ENCODE data around the gene UCHL3. TPM values are rescaled to one million over a fixed set of nuclear protein-coding genes. Genes with fewer than 3 reads are reported as not detected.

The UCHL3 gene
- total RNA-seq, 1 experiment from 2014 or later, result 50.0 TPM

DNA sequence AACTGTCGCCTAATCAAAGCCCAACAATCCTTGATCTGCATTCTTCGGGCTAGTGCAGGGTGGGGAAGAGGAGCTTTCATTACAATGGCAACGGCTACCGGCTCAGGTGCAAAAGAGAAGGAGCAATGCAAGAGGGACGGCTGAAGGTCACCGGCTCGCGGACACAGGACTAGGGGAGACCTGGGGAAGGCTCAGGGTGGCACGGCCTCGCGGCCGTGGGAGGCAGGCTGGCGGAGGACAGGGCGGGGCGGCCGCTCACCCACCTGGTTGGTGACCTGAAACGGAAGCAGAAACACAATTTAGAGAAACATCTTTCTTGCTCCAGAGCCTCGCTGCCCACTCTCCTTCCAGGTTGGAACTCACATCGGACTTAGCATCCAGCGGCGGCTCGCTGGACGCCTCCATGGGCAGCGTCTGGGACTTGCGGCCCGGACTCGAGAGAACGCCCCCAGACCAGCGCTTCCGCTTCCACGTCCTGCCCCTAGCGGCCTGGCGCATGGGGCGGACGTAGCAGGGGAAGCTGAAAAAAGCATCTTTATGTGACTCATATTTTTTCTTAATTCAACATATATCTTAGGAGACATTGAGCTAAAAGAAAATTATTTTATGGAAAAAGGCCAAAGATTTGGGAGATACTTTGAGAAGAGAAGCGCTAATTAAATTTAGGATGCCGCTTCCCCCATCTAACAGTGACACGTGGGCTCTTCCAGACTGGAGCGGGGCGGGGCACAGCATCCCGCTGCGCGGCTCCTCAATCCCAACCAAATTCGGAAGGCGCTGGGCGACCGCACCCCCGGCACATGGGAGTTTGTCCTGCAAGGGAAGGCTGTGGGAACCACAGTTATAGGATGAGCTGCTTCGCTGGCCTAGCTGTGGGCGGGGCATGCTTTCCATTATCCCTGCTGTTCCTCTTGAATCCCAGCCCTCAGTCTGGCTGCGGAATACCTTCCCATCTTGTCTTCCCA, 11.9 kb upstream of the UCHL3 start, which contains the start of gene COMMD6:
TSS of gene COMMD6 (minus strand) at position 441 of the 965 bp plus-strand sequence. CDS start at position 405, 36 bp downstream.
- H3K9ac ChIP-seq (ENCODE audit: low read length), result peak within 1 kb of the TSS; percentile 86
- H3K79me2 ChIP-seq (ENCODE audit: low read length), result peaks cover 22% of the 10 kb centered on the region
- peaks cover 2% of the 10 kb centered on the region; the same call in 1 of the 2 replicates for H3K36me3 ChIP-seq (ENCODE audit: low read depth, low read length)
- intact Hi-C loops (cut with micrococcal nuclease), result no loop called here
- CTCF ChIA-PET, result interaction anchor here (0.5 kb wide), 1 partner anchor 55 kb away, joined by 3 read pairs; no protein-coding TSS in a partner anchor
- no peaks in the 10 kb centered on the region for H3K27me3 ChIP-seq (ENCODE audit: low read length)
- no peaks in the 10 kb centered on the region for H3F3A ChIP-seq (ENCODE audit: low read length, unreplicated experiment)
- POLR2A ChIA-PET (ENCODE audit: unreplicated experiment), result interaction anchor here (0.8 kb wide), 1 partner anchor 13 kb away, joined by 4 read pairs; no protein-coding TSS in a partner anchor
- peak within 1 kb of the TSS; percentile 34 for H3K27ac ChIP-seq (ENCODE audit: low read length)
- H3K9me2 ChIP-seq (replicated peaks; ENCODE audit: low read length), result no peaks in the 10 kb centered on the region
- TF ChIP-seq EZH2 (IDR thresholded peaks at IDR 0.05; ENCODE audit: low read length, unreplicated experiment), result no peak
- TF ChIP-seq, protein P1, sequence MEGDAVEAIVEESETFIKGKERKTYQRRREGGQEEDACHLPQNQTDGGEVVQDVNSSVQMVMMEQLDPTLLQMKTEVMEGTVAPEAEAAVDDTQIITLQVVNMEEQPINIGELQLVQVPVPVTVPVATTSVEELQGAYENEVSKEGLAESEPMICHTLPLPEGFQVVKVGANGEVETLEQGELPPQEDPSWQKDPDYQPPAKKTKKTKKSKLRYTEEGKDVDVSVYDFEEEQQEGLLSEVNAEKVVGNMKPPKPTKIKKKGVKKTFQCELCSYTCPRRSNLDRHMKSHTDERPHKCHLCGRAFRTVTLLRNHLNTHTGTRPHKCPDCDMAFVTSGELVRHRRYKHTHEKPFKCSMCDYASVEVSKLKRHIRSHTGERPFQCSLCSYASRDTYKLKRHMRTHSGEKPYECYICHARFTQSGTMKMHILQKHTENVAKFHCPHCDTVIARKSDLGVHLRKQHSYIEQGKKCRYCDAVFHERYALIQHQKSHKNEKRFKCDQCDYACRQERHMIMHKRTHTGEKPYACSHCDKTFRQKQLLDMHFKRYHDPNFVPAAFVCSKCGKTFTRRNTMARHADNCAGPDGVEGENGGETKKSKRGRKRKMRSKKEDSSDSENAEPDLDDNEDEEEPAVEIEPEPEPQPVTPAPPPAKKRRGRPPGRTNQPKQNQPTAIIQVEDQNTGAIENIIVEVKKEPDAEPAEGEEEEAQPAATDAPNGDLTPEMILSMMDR (conservative IDR thresholded peaks at IDR 0.05; ENCODE audit: low read depth, low read length), result no peak
- TF ChIP-seq EZH2phosphoT487 (IDR thresholded peaks at IDR 0.05; ENCODE audit: borderline replicate concordance, low read length), result no peak
- no peaks in the 10 kb centered on the region for H4K20me1 ChIP-seq (ENCODE audit: low read length)
- H3K9me3 ChIP-seq (ENCODE audit: low read length), result no peaks in the 10 kb centered on the region
- H2AFZ ChIP-seq (ENCODE audit: low read length), result peak within 1 kb of the TSS; percentile 83
- peak within 1 kb of the TSS; percentile 96 for H3K4me3 ChIP-seq (ENCODE audit: low read length)
- peak; percentile 84 for DNase-seq
- BruUV-seq (replicated peaks), result TSS peak; percentile 73
- peak; percentile 96 for ATAC-seq
- peak within 1 kb of the TSS; percentile 83 for H3K4me2 ChIP-seq (ENCODE audit: low read length)
- peaks cover 12% of the 10 kb centered on the region for H3K4me1 ChIP-seq (ENCODE audit: insufficient read depth, low read length)

DNA sequence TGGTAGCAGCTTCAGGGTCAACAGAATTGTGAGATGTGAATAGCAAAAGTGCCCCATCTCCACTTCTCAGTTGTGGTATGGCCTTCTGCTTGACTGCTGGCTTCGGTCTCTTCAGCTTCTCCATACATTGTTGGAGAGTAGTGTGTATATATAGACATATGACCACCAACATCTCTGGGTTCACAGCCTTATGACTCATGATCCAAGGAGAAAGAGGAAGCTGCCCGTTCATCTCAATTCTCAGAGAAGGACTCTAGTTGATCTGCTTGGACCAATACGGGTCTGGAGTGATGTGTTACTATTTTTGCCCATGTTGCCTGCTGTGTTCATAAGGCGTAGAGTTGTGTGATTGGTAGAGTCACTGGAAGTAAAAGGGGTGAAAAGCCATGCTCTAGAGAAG, 8.3 kb upstream of the UCHL3 start:
- Histone ChIP-seq H4K20me1 (ENCODE audit: low read length) (no peaks in the 10 kb centered on the region), H3K9me3 (ENCODE audit: low read length) (no peaks in the 10 kb centered on the region), H3K4me2 (ENCODE audit: low read length) (no peak overlapping the region), H3K36me3 (ENCODE audit: low read depth, low read length) (peaks cover 2% of the 10 kb centered on the region; the same call in 1 of the 2 replicates), H3K4me3 (ENCODE audit: low read length) (no peak overlapping the region), H3K27me3 (ENCODE audit: low read length) (no peaks in the 10 kb centered on the region), H3K27ac (ENCODE audit: low read length) (no peak overlapping the region), H3F3A (ENCODE audit: low read length, unreplicated experiment) (no peaks in the 10 kb centered on the region), H3K9me2 (replicated peaks; ENCODE audit: low read length) (no peaks in the 10 kb centered on the region), H3K9ac (ENCODE audit: low read length) (no peak overlapping the region), H2AFZ (ENCODE audit: low read length) (no peak overlapping the region), H3K4me1 (ENCODE audit: insufficient read depth, low read length) (peaks cover 11% of the 10 kb centered on the region), H3K79me2 (ENCODE audit: low read length) (peaks cover 13% of the 10 kb centered on the region)
- ChIA-PET POLR2A (ENCODE audit: unreplicated experiment) (no interaction called here), CTCF (no interaction called here)
- TF ChIP-seq EZH2 (IDR thresholded peaks at IDR 0.05; ENCODE audit: low read length, unreplicated experiment) (no peak), EZH2phosphoT487 (IDR thresholded peaks at IDR 0.05; ENCODE audit: borderline replicate concordance, low read length) (no peak)
- TF ChIP-seq, protein P1 (conservative IDR thresholded peaks at IDR 0.05; ENCODE audit: low read depth, low read length), result no peak
- intact Hi-C loops (cut with micrococcal nuclease), result no loop called here
- DNase-seq (no peak), ATAC-seq (no peak)
- BruUV-seq (replicated peaks), result no TSS peak

All from PC-3 (cell line).